Measurements from ENCODE around the gene EXOC8. TPM values are rescaled to one million over a fixed set of nuclear protein-coding genes. Genes with fewer than 3 reads are reported as not detected.

The EXOC8 gene
- total and polyA plus RNA-seq, 2 of the 8 experiments (the other 6 are each of a cell fraction or from before 2014, with no cell fraction given) = 2.0 to 9.8 TPM

- TF ChIP-seq CHD7 (IDR thresholded peaks at IDR 0.05; ENCODE audit: insufficient replicate concordance, low read length) (no peak), TAF1 (IDR thresholded peaks at IDR 0.05; ENCODE audit: low read depth, low read length) (no peak), RXRA (IDR thresholded peaks at IDR 0.05; ENCODE audit: insufficient read depth, low read depth, low read length) (no peak), RFX5 (IDR thresholded peaks at IDR 0.05; ENCODE audit: borderline replicate concordance, low read depth, low read length) (no peak), RNF2 (IDR thresholded peaks at IDR 0.05; ENCODE audit: borderline replicate concordance, low read depth, low read length, missing control alignments, poor library complexity, severe bottlenecking) (no peak), CREB1 (IDR thresholded peaks at IDR 0.05) (no peak), BACH1 (IDR thresholded peaks at IDR 0.05; ENCODE audit: low read length) (no peak), POLR2AphosphoS5 (IDR thresholded peaks at IDR 0.05; ENCODE audit: low read depth, low read length) (no peak), POU5F1 (IDR thresholded peaks at IDR 0.05; ENCODE audit: low read depth, low read length) (no peak), TCF12 (IDR thresholded peaks at IDR 0.05; ENCODE audit: low read depth, low read length) (no peak)
These were observed 48.8 kb upstream of the EXOC8 start (continued) for GRCh38 chr1:231386466-231386865.
